Fibroblast of gingiva (primary cell): ENCODE data around the gene BRINP3.

ENCODE experiments used
- DNase-seq: peaks from one replicate; pipeline ENCODE4 v3.0.0-alpha.2; 2011; ENCODE audit warnings: low read depth

Gene BRINP3

DNA sequence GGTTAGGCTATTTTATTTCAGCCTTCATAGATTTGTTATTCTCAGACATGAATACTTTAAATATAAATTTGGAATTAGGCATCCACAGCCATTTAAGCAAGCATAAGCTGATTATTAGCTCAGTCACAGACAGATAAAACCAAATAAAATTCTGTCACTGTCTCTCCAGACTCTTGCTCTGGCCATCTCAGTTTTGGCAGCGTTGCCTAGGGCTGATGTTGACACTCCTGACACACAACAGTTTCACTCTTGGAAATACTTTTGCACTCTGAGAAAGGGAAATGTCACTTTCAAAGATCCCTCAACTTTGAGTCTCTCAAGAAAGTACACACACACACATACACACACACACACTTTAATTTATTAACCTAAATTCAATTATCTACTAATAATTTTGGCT lies 372.7 kb downstream of the BRINP3 start:
- no peak for DNase-seq

DNA sequence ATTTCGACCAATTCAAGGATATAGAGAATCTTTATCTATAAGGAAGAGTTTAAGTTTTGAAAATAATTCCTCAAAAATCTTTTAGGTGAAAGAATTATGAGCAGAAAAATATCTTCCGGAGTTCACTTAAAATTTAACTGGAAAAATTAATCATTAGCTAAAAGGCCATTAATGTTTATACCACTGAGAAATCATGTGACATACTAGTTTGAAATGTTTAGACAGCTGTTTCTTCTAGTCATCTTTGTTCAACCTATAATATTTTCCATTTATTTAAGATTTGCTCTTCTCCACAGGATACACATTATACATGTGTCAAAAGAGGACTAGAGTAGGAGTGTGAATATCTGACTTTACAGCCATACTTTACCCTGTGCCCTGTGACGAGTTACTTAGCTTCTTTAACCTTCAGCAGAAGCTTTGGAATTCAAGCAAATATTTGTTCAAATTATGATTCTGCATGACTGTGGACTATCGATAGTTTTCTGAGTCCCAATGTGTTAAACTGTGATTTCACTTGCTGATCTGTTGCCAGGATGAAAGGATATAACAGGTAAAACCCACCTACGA lies 374.8 kb downstream of the BRINP3 start:
- no peak for DNase-seq

DNA sequence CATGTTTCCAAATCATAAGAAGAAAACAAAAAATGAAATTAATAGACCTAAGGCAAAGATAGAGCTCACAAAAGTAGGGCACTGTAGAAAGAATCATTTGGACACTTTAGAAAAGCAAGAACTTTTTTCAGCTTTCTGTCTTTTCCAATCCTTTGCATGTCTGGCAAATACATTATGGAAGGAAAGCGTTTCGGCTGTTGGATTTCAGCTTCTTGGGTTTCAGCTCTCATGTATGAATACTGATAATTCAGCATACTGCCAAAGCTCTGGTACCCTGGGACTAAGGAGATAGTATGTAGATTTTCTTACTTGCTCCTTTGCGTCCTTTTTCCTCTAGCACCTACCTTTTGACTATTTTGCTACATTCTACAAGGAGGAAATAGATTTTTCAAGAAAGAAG lies 375.9 kb downstream of the BRINP3 start:
- no peak for DNase-seq

DNA sequence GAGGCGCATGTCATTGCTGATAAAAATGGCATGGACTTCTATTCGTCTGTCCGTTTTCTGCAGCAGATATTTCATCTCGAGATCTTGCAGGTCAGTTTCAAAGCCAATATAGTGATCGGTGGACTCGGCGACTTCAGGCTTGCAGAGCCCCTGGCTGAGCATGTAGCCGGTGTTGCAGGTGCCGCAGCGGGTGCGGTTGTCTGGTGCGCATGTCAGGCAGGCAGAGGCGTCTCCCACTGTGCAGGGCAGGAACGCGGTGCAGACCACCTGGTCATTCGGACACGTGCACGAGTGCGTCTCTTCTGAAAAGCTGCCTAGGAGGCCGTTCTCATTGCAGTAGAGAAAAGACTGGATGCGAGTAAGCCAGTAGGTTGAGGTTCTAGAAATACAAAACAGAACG lies 378.9 kb downstream of the BRINP3 start:
- DNase-seq, result no peak

DNA sequence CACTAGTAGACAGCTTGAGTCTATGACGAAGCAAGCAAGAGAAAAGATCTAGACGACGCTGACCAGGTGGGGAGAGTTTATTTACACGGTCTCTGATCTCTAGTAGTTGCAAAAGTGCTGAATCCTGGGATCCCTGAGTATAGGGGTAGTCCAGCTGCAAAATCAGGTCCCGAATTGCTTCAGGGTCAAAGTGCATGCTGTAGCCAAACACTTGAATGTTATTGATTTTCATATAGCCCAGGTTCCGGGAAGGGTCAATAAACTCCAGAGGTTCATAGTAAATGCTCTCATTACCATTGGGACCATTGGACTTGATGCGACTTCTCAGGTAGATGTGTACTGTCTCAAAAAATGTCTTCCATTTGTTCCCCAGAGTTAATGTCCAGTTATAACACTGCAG lies 379.6 kb downstream of the BRINP3 start:
- no peak for DNase-seq

DNA sequence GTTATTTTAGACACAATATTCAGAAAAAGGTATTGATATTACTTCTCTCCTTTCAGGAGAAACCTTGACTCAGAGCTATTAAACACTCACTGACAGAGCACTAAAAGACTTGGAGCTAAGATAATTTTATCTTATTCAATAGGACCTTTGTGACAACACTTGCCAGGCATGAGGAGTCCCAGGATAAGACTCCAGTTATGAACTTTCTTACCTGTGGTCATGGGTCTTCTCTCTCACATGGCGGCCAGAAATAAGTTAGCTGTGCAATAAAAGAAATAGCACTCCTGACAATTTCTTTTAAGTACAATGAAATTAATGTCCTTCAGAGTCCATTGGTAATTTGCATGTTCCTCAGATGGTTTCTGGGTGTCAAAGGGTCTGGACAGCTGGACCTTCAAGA lies 382.1 kb downstream of the BRINP3 start:
- no peak for DNase-seq

DNA sequence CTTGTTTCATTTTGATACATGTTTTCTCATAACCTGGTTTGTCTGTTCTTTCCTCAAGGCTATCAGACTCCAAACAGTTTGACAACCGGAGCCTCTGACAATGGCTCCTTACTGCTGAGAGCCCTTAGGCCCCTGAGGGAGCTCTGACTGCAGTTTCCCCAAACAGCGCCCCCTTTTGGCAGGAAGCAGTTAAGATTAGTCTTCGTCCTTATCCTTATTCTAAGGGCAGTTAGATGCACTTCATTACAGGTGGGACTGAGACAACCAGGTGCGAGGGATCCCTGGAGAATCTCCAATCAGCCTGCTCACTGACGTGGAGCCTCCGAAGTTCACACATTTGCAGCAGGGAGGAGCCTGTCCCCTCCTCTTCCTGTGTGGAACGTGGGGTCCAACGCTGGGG lies 393.1 kb downstream of the BRINP3 start:
- DNase-seq, result no peak

DNA sequence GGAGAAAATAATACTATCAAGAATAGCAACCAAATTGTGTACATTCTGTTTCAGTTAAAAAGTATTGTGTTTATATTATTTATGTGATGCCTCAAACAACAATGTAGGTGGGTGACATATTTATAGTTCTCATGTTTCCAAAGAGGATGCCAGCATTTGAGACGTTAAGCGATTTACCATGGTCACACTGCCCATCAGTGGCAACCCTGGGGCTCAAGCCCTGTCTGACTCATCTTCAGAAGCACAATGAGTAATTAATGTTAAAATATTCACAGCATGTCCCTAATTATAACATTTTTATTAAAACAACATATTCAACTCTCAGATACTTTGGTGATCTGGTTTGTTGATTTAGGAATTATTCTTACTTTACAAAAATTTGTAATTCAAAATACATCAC lies 409.4 kb downstream of the BRINP3 start:
- DNase-seq, result no peak

DNA sequence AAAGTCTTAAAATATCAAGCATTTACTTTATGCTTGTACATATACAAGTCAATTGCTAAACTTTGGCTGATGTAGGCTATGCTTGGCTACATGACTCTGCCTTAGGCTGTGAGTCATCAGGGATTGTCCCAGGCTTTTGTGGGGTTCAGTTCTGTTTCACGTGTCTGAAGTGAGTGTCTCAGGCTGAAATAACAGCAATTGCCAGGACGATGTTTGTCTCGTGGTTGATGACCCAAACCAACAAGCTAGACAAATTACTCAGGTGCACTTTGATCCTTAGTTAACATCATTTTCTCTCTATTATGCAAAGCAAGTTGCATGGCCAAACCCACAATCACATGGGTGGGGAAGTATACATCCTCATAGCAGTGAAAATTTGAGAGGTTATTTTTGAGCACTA lies 410.1 kb downstream of the BRINP3 start:
- no peak for DNase-seq

DNA sequence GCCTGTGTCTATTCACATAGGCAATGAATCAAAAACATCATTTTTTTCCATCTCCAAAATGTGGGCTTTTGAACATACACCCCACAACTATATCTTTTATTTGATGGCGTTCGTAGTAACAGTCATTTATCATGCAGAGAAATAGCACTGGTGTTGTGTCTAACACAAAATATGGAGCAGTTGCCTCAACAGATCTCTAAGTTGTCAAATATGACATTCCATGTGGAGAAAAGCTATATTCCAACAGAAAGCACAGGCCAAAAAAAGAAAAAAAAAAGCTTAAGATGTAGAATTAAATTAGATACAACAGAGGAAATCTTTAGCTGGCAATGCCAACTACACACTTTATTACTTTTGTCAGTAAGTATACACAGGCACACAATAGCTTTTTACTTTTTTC lies 411.7 kb downstream of the BRINP3 start:
- DNase-seq, result no peak

DNA sequence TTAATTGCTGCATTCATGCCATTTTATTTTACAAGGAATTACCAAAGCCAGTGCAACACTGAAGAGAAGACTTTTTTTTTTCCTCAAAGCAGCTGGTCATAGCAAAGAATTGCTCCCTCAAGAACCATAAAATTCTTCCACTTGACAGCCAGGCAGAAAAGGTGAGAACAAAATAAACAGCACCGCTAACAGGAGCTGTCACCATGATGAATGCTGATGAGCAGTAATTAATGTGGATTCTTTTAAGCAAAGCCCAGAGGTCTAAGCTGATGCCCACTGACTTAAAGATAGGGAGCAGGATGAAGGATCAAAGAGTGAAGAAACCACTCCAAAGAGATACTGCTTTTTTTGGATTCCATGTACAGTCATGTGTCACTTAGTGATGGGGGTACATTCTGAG lies 428.4 kb downstream of the BRINP3 start:
- DNase-seq, result no peak
